ENCODE measurements around the gene PLXNB3. TPM values are rescaled to one million over a fixed set of nuclear protein-coding genes. Genes with fewer than 3 reads are reported as not detected.

PLXNB3 gene
- total and polyA plus RNA-seq, 2 of the 13 experiments (the other 11 are each of a cell fraction or from before 2014, with no cell fraction given) = 3.0 to 6.9 TPM

DNA sequence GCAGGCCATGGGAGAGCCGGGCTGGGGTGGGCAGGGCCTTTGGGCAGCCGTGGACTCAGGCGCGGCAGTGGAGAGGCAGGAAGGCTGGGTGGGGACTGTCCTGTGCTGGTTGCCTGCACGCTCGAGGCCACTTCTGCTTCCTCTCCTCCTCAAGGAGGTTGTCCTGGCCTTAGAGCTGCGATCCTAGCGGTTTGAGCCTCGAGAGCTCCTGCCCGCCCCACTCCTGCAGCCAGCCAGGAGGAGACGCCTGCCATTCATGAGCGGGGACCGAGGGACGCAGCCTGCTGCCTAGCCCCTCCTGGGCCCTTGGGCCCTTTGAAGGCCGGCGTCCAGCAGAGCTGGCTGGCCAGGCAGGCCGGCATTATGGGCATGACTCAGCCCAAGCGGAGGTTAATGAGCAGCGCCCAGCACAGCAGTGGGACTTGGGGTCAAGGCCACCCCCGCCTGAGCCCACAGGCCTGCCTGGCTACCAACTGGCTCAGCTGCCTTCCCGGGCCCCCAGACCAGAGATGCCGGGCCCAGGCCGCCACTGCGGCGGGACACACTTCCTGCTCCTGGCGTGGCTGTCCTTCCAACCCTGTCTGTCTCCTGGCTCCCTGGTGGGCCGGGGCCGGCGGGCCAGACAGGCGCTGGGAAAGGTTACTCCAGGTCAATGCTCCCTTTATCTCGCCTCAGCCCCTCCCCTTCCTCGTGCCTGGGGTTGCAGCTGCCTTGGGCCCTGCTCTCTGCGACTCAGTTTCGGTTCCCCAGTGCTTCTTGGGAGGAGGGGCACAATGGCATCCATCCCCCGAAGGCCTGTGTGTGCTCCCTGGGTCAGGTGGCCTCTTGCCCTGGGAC, 37.5 kb upstream of the PLXNB3 start (continued):
- TF ChIP-seq ZBED4 (CRISPR knock-in tag; IDR thresholded peaks at IDR 0.05; ENCODE audit: borderline replicate concordance) = no peak
- TF ChIP-seq, protein P1, sequence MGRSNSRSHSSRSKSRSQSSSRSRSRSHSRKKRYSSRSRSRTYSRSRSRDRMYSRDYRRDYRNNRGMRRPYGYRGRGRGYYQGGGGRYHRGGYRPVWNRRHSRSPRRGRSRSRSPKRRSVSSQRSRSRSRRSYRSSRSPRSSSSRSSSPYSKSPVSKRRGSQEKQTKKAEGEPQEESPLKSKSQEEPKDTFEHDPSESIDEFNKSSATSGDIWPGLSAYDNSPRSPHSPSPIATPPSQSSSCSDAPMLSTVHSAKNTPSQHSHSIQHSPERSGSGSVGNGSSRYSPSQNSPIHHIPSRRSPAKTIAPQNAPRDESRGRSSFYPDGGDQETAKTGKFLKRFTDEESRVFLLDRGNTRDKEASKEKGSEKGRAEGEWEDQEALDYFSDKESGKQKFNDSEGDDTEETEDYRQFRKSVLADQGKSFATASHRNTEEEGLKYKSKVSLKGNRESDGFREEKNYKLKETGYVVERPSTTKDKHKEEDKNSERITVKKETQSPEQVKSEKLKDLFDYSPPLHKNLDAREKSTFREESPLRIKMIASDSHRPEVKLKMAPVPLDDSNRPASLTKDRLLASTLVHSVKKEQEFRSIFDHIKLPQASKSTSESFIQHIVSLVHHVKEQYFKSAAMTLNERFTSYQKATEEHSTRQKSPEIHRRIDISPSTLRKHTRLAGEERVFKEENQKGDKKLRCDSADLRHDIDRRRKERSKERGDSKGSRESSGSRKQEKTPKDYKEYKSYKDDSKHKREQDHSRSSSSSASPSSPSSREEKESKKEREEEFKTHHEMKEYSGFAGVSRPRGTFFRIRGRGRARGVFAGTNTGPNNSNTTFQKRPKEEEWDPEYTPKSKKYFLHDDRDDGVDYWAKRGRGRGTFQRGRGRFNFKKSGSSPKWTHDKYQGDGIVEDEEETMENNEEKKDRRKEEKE (IDR thresholded peaks at IDR 0.05) = no peak
- TF ChIP-seq, protein P2, sequence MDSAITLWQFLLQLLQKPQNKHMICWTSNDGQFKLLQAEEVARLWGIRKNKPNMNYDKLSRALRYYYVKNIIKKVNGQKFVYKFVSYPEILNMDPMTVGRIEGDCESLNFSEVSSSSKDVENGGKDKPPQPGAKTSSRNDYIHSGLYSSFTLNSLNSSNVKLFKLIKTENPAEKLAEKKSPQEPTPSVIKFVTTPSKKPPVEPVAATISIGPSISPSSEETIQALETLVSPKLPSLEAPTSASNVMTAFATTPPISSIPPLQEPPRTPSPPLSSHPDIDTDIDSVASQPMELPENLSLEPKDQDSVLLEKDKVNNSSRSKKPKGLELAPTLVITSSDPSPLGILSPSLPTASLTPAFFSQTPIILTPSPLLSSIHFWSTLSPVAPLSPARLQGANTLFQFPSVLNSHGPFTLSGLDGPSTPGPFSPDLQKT (CRISPR knock-in tag; IDR thresholded peaks at IDR 0.05; ENCODE audit: borderline replicate concordance) = no peak
- no peak for TF ChIP-seq KAT7 (CRISPR knock-in tag; IDR thresholded peaks at IDR 0.05; ENCODE audit: borderline replicate concordance)
- no peak for TF ChIP-seq ZNF276 (CRISPR knock-in tag; IDR thresholded peaks at IDR 0.05; ENCODE audit: low read depth)
- TF ChIP-seq KMT2B (CRISPR knock-in tag; IDR thresholded peaks at IDR 0.05) = no peak
- no peak for TF ChIP-seq HMGXB3 (CRISPR knock-in tag; IDR thresholded peaks at IDR 0.05; ENCODE audit: borderline replicate concordance)
- peak; percentile 51; the same call in 1 of the 2 replicates for TF ChIP-seq DMAP1 (CRISPR knock-in tag; IDR thresholded peaks at IDR 0.05)

All from HepG2 (cell line).